PC-9 (cell line): ENCODE results near the gene TMEM11. TPM values are rescaled to one million over a fixed set of nuclear protein-coding genes. Genes with fewer than 3 reads are reported as not detected.

Source experiments
- BruUV-seq: library from RNA; stranded (reverse); fragments of 400-500 nt; replicated peaks from 2 replicates; lab custom pipeline; 2021; lab: Mats Ljungman, UMichigan
- CTCF ChIA-PET: fragments of 300-600 bp; sonication (Branson Sonifier 250); formaldehyde crosslinking; loops from one replicate; lab custom pipeline; 2022; ENCODE audit warnings: antibody characterized with exemption; lab: Charles Lee
- POLR2A ChIA-PET: fragments of 300-600 bp; sonication (Branson Sonifier 250); formaldehyde crosslinking; loops from one replicate; lab custom pipeline; 2022; ENCODE audit warnings: antibody characterized with exemption; ENCODE audit not compliant: unreplicated experiment; lab: Charles Lee
- DNase-seq, 2 experiments: peaks; one replicate each; pipeline versions ENCODE4 v3.0.0 to v3.0.0-alpha.2; 2015 to 2022; ENCODE audit warnings: mixed read lengths in 1 of 2
- H2AFZ ChIP-seq: fragments of 200-600 bp; sonication (generic); 2 replicates; pipeline ENCODE4 v1.8.1; 2017; ENCODE audit warnings: antibody characterized with exemption
- H3F3A ChIP-seq: fragments of 200-600 bp; sonication (generic); 2 replicates; pipeline ENCODE4 v1.8.1; 2017; ENCODE audit warnings: antibody characterized with exemption, mild to moderate bottlenecking, low read depth; ENCODE audit not compliant: insufficient read depth
- H3K27ac ChIP-seq: fragments of 200-600 bp; sonication (generic); 2 replicates; pipeline ENCODE4 v1.6.1; 2016; ENCODE audit warnings: mixed run types
- H3K27me3 ChIP-seq: fragments of 200-600 bp; sonication (generic); 2 replicates; pipeline ENCODE4 v1.6.1; 2016; ENCODE audit warnings: low read depth, mixed run types; ENCODE audit not compliant: insufficient read depth
- H3K36me3 ChIP-seq: fragments of 200-600 bp; sonication (generic); 2 replicates; pipeline ENCODE4 v1.6.1; 2016; ENCODE audit warnings: low read depth, mixed run types
- H3K4me1 ChIP-seq: fragments of 200-600 bp; sonication (generic); replicated peaks from 2 replicates; pipeline ENCODE4 v1.6.1; 2016; ENCODE audit warnings: mixed run types; ENCODE audit not compliant: insufficient read depth
- H3K4me2 ChIP-seq: fragments of 200-600 bp; sonication (generic); 2 replicates; pipeline ENCODE4 v1.6.1; 2017; ENCODE audit warnings: mixed run types
- H3K4me3 ChIP-seq: fragments of 200-600 bp; sonication (generic); 2 replicates; pipeline ENCODE4 v1.6.1; 2016; ENCODE audit warnings: mixed run types
- H3K79me2 ChIP-seq: fragments of 200-600 bp; sonication (generic); 2 replicates; pipeline ENCODE4 v1.6.1; 2017; ENCODE audit warnings: low read depth, mixed run types
- H3K9me2 ChIP-seq: fragments of 200-600 bp; sonication (generic); 2 replicates; pipeline ENCODE4 v1.8.1; 2017; ENCODE audit warnings: mild to moderate bottlenecking; ENCODE audit not compliant: insufficient read depth
- H3K9me3 ChIP-seq: fragments of 200-600 bp; sonication (generic); 2 replicates; pipeline ENCODE4 v1.8.1; 2016; ENCODE audit warnings: low read depth; ENCODE audit not compliant: insufficient read depth
- H4K20me1 ChIP-seq: fragments of 200-600 bp; sonication (generic); 2 replicates; pipeline ENCODE4 v1.8.1; 2017; ENCODE audit not compliant: insufficient read depth
- EZH2 ChIP-seq: fragments of 200-600 bp; sonication (generic); IDR thresholded peaks from 2 replicates; pipeline ENCODE4 v1.8.0; 2017; ENCODE audit warnings: antibody characterized with exemption, low read depth
- intact Hi-C: fragments of 100-400 bp; cut with micrococcal nuclease; formaldehyde crosslinking; loops from one replicate; pipeline ENCODE4 v1.10.0; 2022; ENCODE audit not compliant: unreplicated experiment
- total RNA-seq: library from RNA; stranded (reverse); gene quantifications from 2 replicates; pipeline ENCODE4 v1.2.3, GENCODE V29; 2021
- TF ChIP-seq, protein P1 (sequence below): fragments of 200-600 bp; sonication (generic); conservative IDR thresholded peaks from 2 replicates; pipeline ENCODE4 v1.6.1; 2017; ENCODE audit warnings: mixed run types, antibody characterized with exemption, mild to moderate bottlenecking, moderate library complexity

Gene TMEM11
- total RNA-seq, 1 experiment from 2014 or later, result 37.6 TPM

DNA sequence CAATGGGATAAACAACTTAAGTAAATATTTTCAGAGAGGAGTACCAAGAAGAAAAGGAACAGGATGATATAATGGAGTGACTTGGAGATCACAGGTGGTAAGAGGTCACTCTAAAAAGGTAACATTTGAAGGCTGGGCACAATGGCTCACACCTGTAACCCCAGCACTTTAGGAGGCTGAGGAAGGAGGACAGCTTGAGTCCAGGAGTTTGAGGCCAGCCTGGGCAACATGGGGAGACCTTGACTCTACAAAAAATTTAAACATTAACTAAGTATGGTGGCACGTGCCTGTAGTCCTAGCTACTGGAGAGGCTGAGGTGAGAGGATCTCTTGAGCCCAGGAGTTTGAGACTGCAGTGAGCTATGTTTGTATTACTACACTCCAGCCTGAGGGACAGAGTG, 3.4 kb upstream of the TMEM11 start:
- H2AFZ ChIP-seq, result no peak overlapping the region
- no peak overlapping the region for H3K4me2 ChIP-seq
- H3K79me2 ChIP-seq, result peaks cover 52% of the 10 kb centered on the region
- no peaks in the 10 kb centered on the region for H3K27me3 ChIP-seq
- H3K9me3 ChIP-seq, result no peaks in the 10 kb centered on the region
- peaks cover 10% of the 10 kb centered on the region for H4K20me1 ChIP-seq
- peaks cover 24% of the 10 kb centered on the region for H3K4me1 ChIP-seq
- H3F3A ChIP-seq, result 0 out of 2 replicates have a peak, but pooled peaks cover 8% of the 10 kb centered on the region
- no peak overlapping the region for H3K4me3 ChIP-seq
- intact Hi-C loops, result loop anchor here (10.0 kb wide), 1 partner anchor 187 kb away; no protein-coding TSS in a partner anchor
- ChIA-PET CTCF (no interaction called here), POLR2A (no interaction called here)
- H3K27ac ChIP-seq, result no peak overlapping the region
- TF ChIP-seq, protein P1, sequence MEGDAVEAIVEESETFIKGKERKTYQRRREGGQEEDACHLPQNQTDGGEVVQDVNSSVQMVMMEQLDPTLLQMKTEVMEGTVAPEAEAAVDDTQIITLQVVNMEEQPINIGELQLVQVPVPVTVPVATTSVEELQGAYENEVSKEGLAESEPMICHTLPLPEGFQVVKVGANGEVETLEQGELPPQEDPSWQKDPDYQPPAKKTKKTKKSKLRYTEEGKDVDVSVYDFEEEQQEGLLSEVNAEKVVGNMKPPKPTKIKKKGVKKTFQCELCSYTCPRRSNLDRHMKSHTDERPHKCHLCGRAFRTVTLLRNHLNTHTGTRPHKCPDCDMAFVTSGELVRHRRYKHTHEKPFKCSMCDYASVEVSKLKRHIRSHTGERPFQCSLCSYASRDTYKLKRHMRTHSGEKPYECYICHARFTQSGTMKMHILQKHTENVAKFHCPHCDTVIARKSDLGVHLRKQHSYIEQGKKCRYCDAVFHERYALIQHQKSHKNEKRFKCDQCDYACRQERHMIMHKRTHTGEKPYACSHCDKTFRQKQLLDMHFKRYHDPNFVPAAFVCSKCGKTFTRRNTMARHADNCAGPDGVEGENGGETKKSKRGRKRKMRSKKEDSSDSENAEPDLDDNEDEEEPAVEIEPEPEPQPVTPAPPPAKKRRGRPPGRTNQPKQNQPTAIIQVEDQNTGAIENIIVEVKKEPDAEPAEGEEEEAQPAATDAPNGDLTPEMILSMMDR, result no peak
- no peak for TF ChIP-seq EZH2
- DNase-seq, result no peak
- no TSS peak for BruUV-seq
- H3K36me3 ChIP-seq, result no peaks in the 10 kb centered on the region
- no peaks in the 10 kb centered on the region for H3K9me2 ChIP-seq

DNA sequence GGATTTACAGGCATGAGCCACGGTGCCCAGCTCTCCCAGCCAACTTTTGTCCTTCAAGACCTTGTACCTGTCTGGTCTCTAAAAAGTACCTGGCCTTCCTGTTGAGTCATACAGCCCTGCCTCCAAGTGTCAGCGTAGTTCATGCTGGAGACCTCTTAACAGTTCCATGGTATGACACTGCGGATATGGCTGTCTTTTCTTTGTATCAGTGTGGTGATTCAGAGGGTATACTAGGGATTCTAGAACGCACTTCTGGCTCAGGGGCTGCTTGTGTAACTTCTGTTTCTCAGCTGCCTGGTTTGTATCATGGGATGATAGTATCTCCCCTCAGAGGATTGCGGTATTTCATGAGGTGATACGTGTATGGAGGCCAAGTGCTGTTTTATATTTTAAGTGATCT, 2.0 kb upstream of the TMEM11 start:
- no peak overlapping the region for H2AFZ ChIP-seq
- H3K79me2 ChIP-seq, result peaks cover 66% of the 10 kb centered on the region
- H3F3A ChIP-seq, result 0 out of 2 replicates have a peak, but pooled peaks cover 8% of the 10 kb centered on the region
- peak overlapping the region; percentile 97 for H3K4me2 ChIP-seq
- ChIA-PET POLR2A (no interaction called here), CTCF (no interaction called here)
- TF ChIP-seq EZH2, result no peak
- TF ChIP-seq, protein P1, result no peak
- H4K20me1 ChIP-seq, result peaks cover 23% of the 10 kb centered on the region
- H3K27me3 ChIP-seq, result no peaks in the 10 kb centered on the region
- peak; percentile 42 to 61 for DNase-seq
- H3K36me3 ChIP-seq, result no peaks in the 10 kb centered on the region
- no TSS peak for BruUV-seq
- intact Hi-C loops, result loop anchor here (2.0 to 10.0 kb wide), 3 partner anchors 89 to 189 kb away; partner anchors contain the start of genes DHRS7B and USP22
- no peaks in the 10 kb centered on the region for H3K9me2 ChIP-seq
- peak overlapping the region; percentile 20; the same call in 1 of the 2 replicates for H3K27ac ChIP-seq
- H3K9me3 ChIP-seq, result no peaks in the 10 kb centered on the region
- peak overlapping the region; percentile 97; the same call in 1 of the 2 replicates for H3K4me3 ChIP-seq
- H3K4me1 ChIP-seq, result peaks cover 32% of the 10 kb centered on the region

DNA sequence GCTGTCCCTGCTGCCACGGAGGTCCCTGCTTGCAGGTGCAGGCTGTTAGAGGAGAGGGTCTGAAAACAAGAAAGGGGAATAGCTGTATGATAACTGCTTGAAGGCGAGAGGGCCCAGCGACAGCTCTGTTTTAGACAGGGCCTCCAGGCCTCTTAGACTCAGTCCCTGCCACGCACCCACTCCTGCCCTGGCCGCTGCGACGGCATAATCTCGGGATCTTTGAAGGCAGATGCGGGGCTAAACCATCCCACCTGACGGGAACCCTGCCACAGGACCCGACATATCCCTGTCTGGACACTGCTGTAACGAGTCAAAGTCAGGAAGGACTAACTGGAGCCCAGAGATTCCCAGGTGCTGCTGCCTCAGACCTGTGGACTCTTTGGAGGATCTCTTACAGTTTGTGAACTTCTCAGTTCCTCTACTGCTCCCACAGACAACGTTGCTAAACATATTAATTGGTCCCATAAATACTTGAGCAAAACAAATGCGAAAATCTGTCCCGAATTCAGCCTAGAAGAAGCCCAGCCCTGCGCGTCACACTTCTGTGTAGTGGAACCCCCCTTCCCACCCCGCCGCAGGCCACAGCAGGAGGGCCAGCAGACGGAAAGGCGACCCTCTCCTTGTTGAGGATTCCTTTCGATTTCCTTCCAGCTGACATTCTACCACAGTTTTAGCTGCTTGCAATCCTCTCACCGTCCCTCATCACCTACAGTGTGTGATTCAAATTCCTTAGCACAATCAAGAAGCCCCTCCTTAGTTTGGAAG, 998 bp upstream of the TMEM11 start:
- no peaks in the 10 kb centered on the region for H3K9me3 ChIP-seq
- peak overlapping the region; percentile 97 for H3K4me2 ChIP-seq
- POLR2A ChIA-PET, result no interaction called here
- H3K27me3 ChIP-seq, result no peaks in the 10 kb centered on the region
- peaks cover 33% of the 10 kb centered on the region for H4K20me1 ChIP-seq
- peak in 1 of 2 experiments; percentile 17 for DNase-seq
- peak overlapping the region; percentile 97 for H3K4me3 ChIP-seq
- 0 out of 2 replicates have a peak, but pooled peaks cover 8% of the 10 kb centered on the region for H3F3A ChIP-seq
- no peaks in the 10 kb centered on the region for H3K9me2 ChIP-seq
- TF ChIP-seq, protein P1, result no peak
- no peak for TF ChIP-seq EZH2
- peak overlapping the region; percentile 90 for H2AFZ ChIP-seq
- H3K27ac ChIP-seq, result peak overlapping the region; percentile 81
- H3K36me3 ChIP-seq, result no peaks in the 10 kb centered on the region
- BruUV-seq, result TSS peak; percentile 51
- H3K4me1 ChIP-seq, result peaks cover 32% of the 10 kb centered on the region
- CTCF ChIA-PET, result interaction anchor here (0.7 to 0.9 kb wide), 2 partner anchors 86 to 172 kb away, joined by 4 read pairs; no protein-coding TSS in a partner anchor
- intact Hi-C loops, result loop anchor here (1.0 to 10.0 kb wide), 5 partner anchors 42 to 190 kb away; partner anchors contain the start of genes DHRS7B and USP22
- H3K79me2 ChIP-seq, result peaks cover 76% of the 10 kb centered on the region
